ENCODE measurements around the gene KIAA0586. TPM values are rescaled to one million over a fixed set of nuclear protein-coding genes. Genes with fewer than 3 reads are reported as not detected.

KIAA0586 gene
- total and polyA plus RNA-seq, 2 experiments from 2014 or later = 8.3 to 18.9 TPM

- H3K36me3 ChIP-seq = peaks cover 28% of the 10 kb centered on the region
- no peak overlapping the region for H3K27ac ChIP-seq
- DNase-seq (ENCODE audit: low read depth in 1 of 2, low spot score in 1 of 2) = no peak
- H3K9me3 ChIP-seq (ENCODE audit: low read depth) = no peaks in the 10 kb centered on the region
- H3K4me1 ChIP-seq (ENCODE audit: low read depth) = no peaks in the 10 kb centered on the region
- no peaks in the 10 kb centered on the region for H3K27me3 ChIP-seq
- no peak overlapping the region for H3K4me3 ChIP-seq
- no peak for TF ChIP-seq CTCF (IDR thresholded peaks at IDR 0.05; ENCODE audit: low read depth, low read length)
These were observed 37.1 kb downstream of the KIAA0586 start for GRCh38 chr14:58464652-58465051.

- Histone ChIP-seq H3K36me3 (peaks cover 25% of the 10 kb centered on the region), H3K27me3 (no peaks in the 10 kb centered on the region), H3K4me3 (no peak overlapping the region), H3K4me1 (ENCODE audit: low read depth) (no peaks in the 10 kb centered on the region), H3K27ac (no peak overlapping the region), H3K9me3 (ENCODE audit: low read depth) (no peaks in the 10 kb centered on the region)
- TF ChIP-seq CTCF (IDR thresholded peaks at IDR 0.05; ENCODE audit: low read depth, low read length) = no peak
- DNase-seq (ENCODE audit: low read depth in 1 of 2, low spot score in 1 of 2) = peak in 1 of 2 donors; percentile 27
These were observed 37.9 kb downstream of the KIAA0586 start for GRCh38 chr14:58465421-58465820.

- Histone ChIP-seq H3K4me3 (no peak overlapping the region), H3K36me3 (peaks cover 18% of the 10 kb centered on the region)
- no peak for TF ChIP-seq CTCF (IDR thresholded peaks at IDR 0.05; ENCODE audit: low read depth, low read length)
These were observed 38.9 kb downstream of the KIAA0586 start for GRCh38 chr14:58466459-58466858.

GRCh38 chr14:58467575-58467974, 40.1 kb downstream of the KIAA0586 start:
- no peak overlapping the region for H3K27ac ChIP-seq
- H3K4me1 ChIP-seq (ENCODE audit: low read depth) = no peaks in the 10 kb centered on the region
- H3K27me3 ChIP-seq = no peaks in the 10 kb centered on the region
- peaks cover 18% of the 10 kb centered on the region for H3K36me3 ChIP-seq
- TF ChIP-seq CTCF (IDR thresholded peaks at IDR 0.05; ENCODE audit: low read depth, low read length) = no peak
- H3K4me3 ChIP-seq = no peak overlapping the region
- no peak for DNase-seq (ENCODE audit: low read depth in 1 of 2, low spot score in 1 of 2)
- H3K9me3 ChIP-seq (ENCODE audit: low read depth) = no peaks in the 10 kb centered on the region

More at GRCh38 chr14:58466459-58466858, 38.9 kb downstream of the KIAA0586 start:
- no peak for DNase-seq (ENCODE audit: low read depth in 1 of 2, low spot score in 1 of 2)
- H3K27ac ChIP-seq = no peak overlapping the region
- no peaks in the 10 kb centered on the region for H3K9me3 ChIP-seq (ENCODE audit: low read depth)
- no peaks in the 10 kb centered on the region for H3K4me1 ChIP-seq (ENCODE audit: low read depth)
- no peaks in the 10 kb centered on the region for H3K27me3 ChIP-seq

- no peak for DNase-seq (ENCODE audit: low read depth in 1 of 2, low spot score in 1 of 2)
- H3K4me1 ChIP-seq (ENCODE audit: low read depth) = no peaks in the 10 kb centered on the region
- peaks cover 18% of the 10 kb centered on the region for H3K36me3 ChIP-seq
- no peak for TF ChIP-seq CTCF (IDR thresholded peaks at IDR 0.05; ENCODE audit: low read depth, low read length)
- no peaks in the 10 kb centered on the region for H3K9me3 ChIP-seq (ENCODE audit: low read depth)
- H3K27ac ChIP-seq = no peak overlapping the region
- no peak overlapping the region for H3K4me3 ChIP-seq
- H3K27me3 ChIP-seq = no peaks in the 10 kb centered on the region
These were observed 41.8 kb downstream of the KIAA0586 start for GRCh38 chr14:58469309-58469708.

GRCh38 chr14:58476320-58476719, 48.8 kb downstream of the KIAA0586 start:
- no peaks in the 10 kb centered on the region for H3K27me3 ChIP-seq
- no peaks in the 10 kb centered on the region for H3K9me3 ChIP-seq (ENCODE audit: low read depth)
- no peaks in the 10 kb centered on the region for H3K4me1 ChIP-seq (ENCODE audit: low read depth)
- H3K4me3 ChIP-seq = no peak overlapping the region
- TF ChIP-seq CTCF (IDR thresholded peaks at IDR 0.05; ENCODE audit: low read depth, low read length) = no peak
- DNase-seq (ENCODE audit: low read depth in 1 of 2, low spot score in 1 of 2) = no peak
- no peak overlapping the region for H3K27ac ChIP-seq
- peaks cover 14% of the 10 kb centered on the region for H3K36me3 ChIP-seq

Data from cardiac muscle cell (in vitro differentiated cells and primary cell).